ENCODE measurements around the gene OGFOD2.

The OGFOD2 gene

DNA sequence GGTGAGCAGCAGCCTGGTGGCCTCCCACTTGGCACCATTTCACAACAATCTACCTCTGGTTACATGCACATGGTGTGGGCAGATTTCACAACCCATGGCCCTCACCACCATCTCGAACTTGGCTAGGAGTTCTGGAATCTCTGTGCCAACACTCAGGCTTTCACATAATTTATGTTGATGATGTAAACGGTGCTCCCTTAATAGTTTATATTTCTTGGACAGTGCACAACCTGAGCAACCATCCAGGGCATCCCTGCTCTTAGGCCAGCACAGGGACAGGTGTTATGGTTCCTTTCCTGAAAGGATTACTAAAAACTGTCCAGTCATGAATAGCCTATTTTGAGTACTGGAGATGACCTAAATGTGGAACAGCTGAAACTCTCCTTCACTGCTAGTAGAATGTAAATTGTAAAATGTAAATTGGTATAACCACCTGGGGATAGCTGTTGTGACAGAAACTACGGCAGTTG lies 37.4 kb upstream of the OGFOD2 start (continued):
- TF ChIP-seq, protein P1, sequence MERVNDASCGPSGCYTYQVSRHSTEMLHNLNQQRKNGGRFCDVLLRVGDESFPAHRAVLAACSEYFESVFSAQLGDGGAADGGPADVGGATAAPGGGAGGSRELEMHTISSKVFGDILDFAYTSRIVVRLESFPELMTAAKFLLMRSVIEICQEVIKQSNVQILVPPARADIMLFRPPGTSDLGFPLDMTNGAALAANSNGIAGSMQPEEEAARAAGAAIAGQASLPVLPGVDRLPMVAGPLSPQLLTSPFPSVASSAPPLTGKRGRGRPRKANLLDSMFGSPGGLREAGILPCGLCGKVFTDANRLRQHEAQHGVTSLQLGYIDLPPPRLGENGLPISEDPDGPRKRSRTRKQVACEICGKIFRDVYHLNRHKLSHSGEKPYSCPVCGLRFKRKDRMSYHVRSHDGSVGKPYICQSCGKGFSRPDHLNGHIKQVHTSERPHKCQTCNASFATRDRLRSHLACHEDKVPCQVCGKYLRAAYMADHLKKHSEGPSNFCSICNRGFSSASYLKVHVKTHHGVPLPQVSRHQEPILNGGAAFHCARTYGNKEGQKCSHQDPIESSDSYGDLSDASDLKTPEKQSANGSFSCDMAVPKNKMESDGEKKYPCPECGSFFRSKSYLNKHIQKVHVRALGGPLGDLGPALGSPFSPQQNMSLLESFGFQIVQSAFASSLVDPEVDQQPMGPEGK (CRISPR knock-in tag; IDR thresholded peaks at IDR 0.05; ENCODE audit: borderline replicate concordance): no peak
- TF ChIP-seq CSDC2 (CRISPR knock-in tag; IDR thresholded peaks at IDR 0.05) (no peak), GLIS3 (CRISPR knock-in tag; IDR thresholded peaks at IDR 0.05) (no peak), ZNF8 (CRISPR knock-in tag; IDR thresholded peaks at IDR 0.05) (no peak), TOX (CRISPR knock-in tag; IDR thresholded peaks at IDR 0.05; ENCODE audit: borderline replicate concordance) (no peak), ISL1 (CRISPR knock-in tag; IDR thresholded peaks at IDR 0.05) (no peak), POU6F1 (CRISPR knock-in tag; IDR thresholded peaks at IDR 0.05; ENCODE audit: borderline replicate concordance, low read depth) (no peak)

DNA sequence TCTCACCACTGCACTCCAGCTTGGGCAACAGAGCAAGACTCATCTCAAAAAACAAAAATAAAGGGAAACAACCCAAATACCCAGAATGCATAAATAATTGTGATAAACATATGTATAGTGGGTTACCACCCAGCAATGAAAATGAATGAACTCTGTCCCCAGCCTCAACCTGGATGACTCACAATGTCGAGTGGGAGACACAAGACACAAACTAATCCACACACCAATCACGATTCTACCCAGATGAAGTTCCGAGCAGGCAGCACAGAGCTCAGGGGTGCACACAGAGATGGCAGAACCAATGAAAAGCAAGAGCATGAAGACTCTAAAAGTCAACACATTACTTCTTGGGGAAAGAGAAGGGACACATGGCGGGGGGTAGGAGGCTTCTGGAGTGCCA lies 35.9 kb upstream of the OGFOD2 start:
- TF ChIP-seq ZNF8 (CRISPR knock-in tag; IDR thresholded peaks at IDR 0.05) (no peak), TCF4 (CRISPR knock-in tag; IDR thresholded peaks at IDR 0.05; ENCODE audit: borderline replicate concordance) (no peak), CSDC2 (CRISPR knock-in tag; IDR thresholded peaks at IDR 0.05) (no peak), TOX (CRISPR knock-in tag; IDR thresholded peaks at IDR 0.05; ENCODE audit: borderline replicate concordance) (no peak), ZNF565 (CRISPR knock-in tag; conservative IDR thresholded peaks at IDR 0.05; ENCODE audit: low read depth) (no peak)
- no peak for ATAC-seq

GRCh38 chr12:122941351-122941750 lies 33.7 kb upstream of the OGFOD2 start:
- ATAC-seq: peak; percentile 38; the same call in 2 of the 3 replicates

GRCh38 chr12:122942637-122943036 lies 32.4 kb upstream of the OGFOD2 start:
- no peak for ATAC-seq
- TF ChIP-seq, protein P2, sequence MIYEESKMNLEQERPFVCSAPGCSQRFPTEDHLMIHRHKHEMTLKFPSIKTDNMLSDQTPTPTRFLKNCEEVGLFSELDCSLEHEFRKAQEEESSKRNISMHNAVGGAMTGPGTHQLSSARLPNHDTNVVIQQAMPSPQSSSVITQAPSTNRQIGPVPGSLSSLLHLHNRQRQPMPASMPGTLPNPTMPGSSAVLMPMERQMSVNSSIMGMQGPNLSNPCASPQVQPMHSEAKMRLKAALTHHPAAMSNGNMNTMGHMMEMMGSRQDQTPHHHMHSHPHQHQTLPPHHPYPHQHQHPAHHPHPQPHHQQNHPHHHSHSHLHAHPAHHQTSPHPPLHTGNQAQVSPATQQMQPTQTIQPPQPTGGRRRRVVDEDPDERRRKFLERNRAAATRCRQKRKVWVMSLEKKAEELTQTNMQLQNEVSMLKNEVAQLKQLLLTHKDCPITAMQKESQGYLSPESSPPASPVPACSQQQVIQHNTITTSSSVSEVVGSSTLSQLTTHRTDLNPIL (CRISPR knock-in tag; IDR thresholded peaks at IDR 0.05; ENCODE audit: low read depth): no peak
- no peak for TF ChIP-seq CSRNP3 (CRISPR knock-in tag; IDR thresholded peaks at IDR 0.05)
- TF ChIP-seq TOX (CRISPR knock-in tag; IDR thresholded peaks at IDR 0.05; ENCODE audit: borderline replicate concordance): no peak
- no peak for TF ChIP-seq CSDC2 (CRISPR knock-in tag; IDR thresholded peaks at IDR 0.05)
- no peak for TF ChIP-seq ZNF70 (CRISPR knock-in tag; IDR thresholded peaks at IDR 0.05)
- TF ChIP-seq POU6F1 (CRISPR knock-in tag; IDR thresholded peaks at IDR 0.05; ENCODE audit: borderline replicate concordance, low read depth): no peak
- TF ChIP-seq RARB (CRISPR knock-in tag; IDR thresholded peaks at IDR 0.05): no peak
- no peak for TF ChIP-seq GLIS3 (CRISPR knock-in tag; IDR thresholded peaks at IDR 0.05)
- no peak for TF ChIP-seq ARNTL (CRISPR knock-in tag; IDR thresholded peaks at IDR 0.05; ENCODE audit: borderline replicate concordance, low read depth)
- TF ChIP-seq ZC3H10 (CRISPR knock-in tag; IDR thresholded peaks at IDR 0.05): no peak
- TF ChIP-seq, protein P1 (CRISPR knock-in tag; IDR thresholded peaks at IDR 0.05; ENCODE audit: borderline replicate concordance): no peak
- no peak for TF ChIP-seq PPARA (CRISPR knock-in tag; IDR thresholded peaks at IDR 0.05; ENCODE audit: borderline replicate concordance)
- TF ChIP-seq ZFP30 (CRISPR knock-in tag; IDR thresholded peaks at IDR 0.05): no peak
- no peak for TF ChIP-seq ZFP3 (CRISPR knock-in tag; IDR thresholded peaks at IDR 0.05)
- TF ChIP-seq OSR1 (CRISPR knock-in tag; IDR thresholded peaks at IDR 0.05): no peak
- TF ChIP-seq ZNF565 (CRISPR knock-in tag; conservative IDR thresholded peaks at IDR 0.05; ENCODE audit: low read depth): no peak
- no peak for TF ChIP-seq ZNF8 (CRISPR knock-in tag; IDR thresholded peaks at IDR 0.05)
